Natural killer cell (primary cell): ENCODE measurements around the gene FLYWCH1. TPM values are rescaled to one million over a fixed set of nuclear protein-coding genes. Genes with fewer than 3 reads are reported as not detected.

Experiments
- ATAC-seq, 3 donors: fragments of 150-1000 bp in 2 of 3; fragments of 200-7000 bp in 1 of 3; cut with Tn5 transposase; 1 replicate in 1 of 3; 2 replicates in 2 of 3; pipeline ENCODE4 v1.10.0; 2021; ENCODE audit warnings: mild to moderate bottlenecking in 2 of 3, moderate library complexity in 2 of 3
- DNase-seq, 2 donors: peaks; one replicate each; pipeline versions ENCODE4 v3.0.0 to v3.0.0-alpha.2; 2013 to 2021; ENCODE audit warnings: mixed read lengths in 1 of 2
- H3K27ac ChIP-seq: one replicate; pipeline ENCODE4 v1.5.1; 2013; ENCODE audit warnings: mild to moderate bottlenecking, low read length
- H3K27me3 ChIP-seq: one replicate; pipeline ENCODE4 v1.6.1; 2013; ENCODE audit warnings: low read length; ENCODE audit not compliant: control insufficient read depth, insufficient read depth
- H3K36me3 ChIP-seq: one replicate; pipeline ENCODE4 v1.6.1; 2013; ENCODE audit warnings: low read length; ENCODE audit not compliant: control insufficient read depth, insufficient read depth
- H3K4me1 ChIP-seq: one replicate; pipeline ENCODE4 v1.6.1; 2013; ENCODE audit warnings: low read length; ENCODE audit not compliant: control insufficient read depth, insufficient read depth
- H3K4me3 ChIP-seq: one replicate; pipeline ENCODE4 v1.5.1; 2013; ENCODE audit warnings: low read length
- H3K9me3 ChIP-seq: one replicate; pipeline ENCODE4 v1.6.1; 2013; ENCODE audit warnings: low read length; ENCODE audit not compliant: control insufficient read depth, insufficient read depth
- H3K27ac Mint-ChIP-seq, 2 donors: one replicate each; pipeline ENCODE4 v1.8.0; 2022; ENCODE audit warnings: mild to moderate bottlenecking in 2 of 2, mixed read lengths in 2 of 2, moderate library complexity in 1 of 2
- H3K27me3 Mint-ChIP-seq, 2 donors: one replicate each; pipeline ENCODE4 v1.8.0; 2022; ENCODE audit warnings: low read depth in 2 of 2, mixed read lengths in 2 of 2
- H3K36me3 Mint-ChIP-seq: one replicate; pipeline ENCODE4 v1.8.0; 2022; ENCODE audit warnings: mixed read lengths
- H3K4me1 Mint-ChIP-seq, 2 donors: one replicate each; pipeline ENCODE4 v1.8.0; 2022; ENCODE audit warnings: mixed read lengths in 2 of 2
- H3K4me3 Mint-ChIP-seq: one replicate; pipeline ENCODE4 v1.8.0; 2022; ENCODE audit warnings: mild to moderate bottlenecking, moderate library complexity, mixed read lengths
- H3K9me3 Mint-ChIP-seq, 2 donors: one replicate each; pipeline ENCODE4 v1.8.0; 2022; ENCODE audit warnings: mixed read lengths in 2 of 2
- CTCF ChIP-seq: fragments of 200-600 bp; IDR thresholded peaks from one replicate; pipeline ENCODE4 v1.8.0; 2022; ENCODE audit warnings: antibody characterized with exemption
- WGBS: methylation state at CpG from one replicate; pipeline ENCODE4 v1.1.7; 2013; ENCODE audit warnings: missing lambda C conversion rate; ENCODE audit not compliant: insufficient coverage; 5-methylcytosine and 5-hydroxymethylcytosine counted together
- intact Hi-C: fragments of 100-400 bp; cut with micrococcal nuclease; formaldehyde crosslinking; loops from one replicate; pipeline ENCODE4 v1.14.2; 2022
- total RNA-seq, 4 donors: library from RNA; stranded (reverse); fragments of 120-200 nt in 1 of 4; gene quantifications; one replicate each; pipeline versions ENCODE4 v1.2.3 to v1.2.4, GENCODE V29; 2013 to 2022

The FLYWCH1 gene
- total RNA-seq, 3 donors from 2014 or later (not counting 1 experiment from before 2014, with no cell fraction given), result 85.1 to 148 (median 130) TPM

GRCh38 chr16:2934450-2934849, 22.7 kb downstream of the FLYWCH1 start:
- Histone ChIP-seq H3K27ac (no peak overlapping the region), H3K4me3 (no peak overlapping the region), H3K4me1 (no peaks in the 10 kb centered on the region), H3K36me3 (peaks cover 43% of the 10 kb centered on the region), H3K27me3 (no peaks in the 10 kb centered on the region), H3K9me3 (no peaks in the 10 kb centered on the region)
- TF ChIP-seq CTCF, result no peak
- Mint-ChIP-seq H3K27me3 (no peaks in the 10 kb centered on the region), H3K4me3 (no peak overlapping the region), H3K9me3 (no peaks in the 10 kb centered on the region), H3K4me1 (peaks cover 0 to 5% of the 10 kb centered on the region in 2 donors), H3K36me3 (peaks cover 6% of the 10 kb centered on the region), H3K27ac (no peak overlapping the region)
- no peak for DNase-seq
- no peak for ATAC-seq
- intact Hi-C loops, result no loop called here
- WGBS, result 92% methylated on average over 15 of the region's 15 CpGs

DNA sequence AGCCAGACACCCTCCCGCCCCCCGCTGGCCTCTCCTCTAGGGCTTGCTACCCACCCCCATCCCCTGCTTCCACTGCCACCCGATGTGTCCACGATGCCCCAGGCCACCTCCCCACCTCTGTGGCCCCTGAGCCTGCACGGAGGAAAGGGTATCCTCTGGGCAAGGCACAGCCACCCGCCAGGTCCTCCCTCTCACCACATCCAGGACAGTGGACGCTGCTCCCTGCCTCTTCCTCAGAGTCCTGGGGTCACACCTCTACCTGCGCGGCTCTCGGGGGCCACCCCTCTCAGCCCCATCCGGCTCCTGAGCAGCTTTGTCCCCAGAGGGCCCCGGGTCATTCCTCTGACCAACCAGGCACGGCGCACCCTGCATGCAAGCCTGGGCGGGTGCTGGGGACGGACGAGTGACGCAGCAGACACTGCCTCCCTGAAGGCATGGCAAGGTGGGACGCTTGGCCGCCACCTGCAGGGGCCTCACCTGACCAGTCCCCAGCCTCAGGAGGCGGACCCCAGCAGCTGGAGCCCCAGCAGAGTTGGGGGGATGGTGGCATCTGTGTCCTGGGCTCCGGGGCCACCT, 24.8 kb downstream of the FLYWCH1 start:
- no peaks in the 10 kb centered on the region for H3K9me3 Mint-ChIP-seq
- Histone ChIP-seq H3K4me3 (no peak overlapping the region), H3K9me3 (no peaks in the 10 kb centered on the region), H3K4me1 (no peaks in the 10 kb centered on the region), H3K27ac (no peak overlapping the region), H3K27me3 (no peaks in the 10 kb centered on the region), H3K36me3 (peaks cover 48% of the 10 kb centered on the region)
- TF ChIP-seq CTCF, result no peak
- H3K27me3 Mint-ChIP-seq, result no peaks in the 10 kb centered on the region
- no peak for DNase-seq
- intact Hi-C loops, result no loop called here
- peaks cover 0 to 5% of the 10 kb centered on the region in 2 donors for H3K4me1 Mint-ChIP-seq
- no peak for ATAC-seq
- no peak overlapping the region for H3K27ac Mint-ChIP-seq
- H3K4me3 Mint-ChIP-seq, result no peak overlapping the region
- WGBS, result 92% methylated on average over 22 of the region's 22 CpGs
- peaks cover 6% of the 10 kb centered on the region for H3K36me3 Mint-ChIP-seq

DNA sequence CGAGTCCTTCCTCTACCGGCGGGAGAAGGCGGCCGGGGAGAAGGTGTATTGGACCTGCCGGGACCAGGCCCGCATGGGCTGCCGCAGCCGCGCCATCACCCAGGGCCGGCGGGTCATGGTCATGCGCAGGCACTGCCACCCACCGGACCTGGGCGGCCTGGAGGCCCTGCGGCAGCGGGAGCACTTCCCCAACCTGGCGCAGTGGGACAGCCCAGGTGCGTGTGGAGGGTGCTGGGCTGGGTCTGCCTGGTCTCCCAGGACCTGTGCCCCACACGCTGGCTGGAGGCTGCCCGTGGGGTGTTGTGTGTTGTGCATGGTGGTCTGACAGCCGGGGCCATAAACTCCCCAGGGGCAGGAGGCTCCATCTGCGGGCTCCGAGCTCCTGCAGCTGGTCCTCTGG, 25.4 kb downstream of the FLYWCH1 start:
- no peak for ATAC-seq
- no peaks in the 10 kb centered on the region for H3K4me1 ChIP-seq
- peaks cover 0 to 5% of the 10 kb centered on the region in 2 donors for H3K4me1 Mint-ChIP-seq
- DNase-seq, result no peak
- WGBS, result 97% methylated on average over 24 of the region's 24 CpGs
- H3K4me3 Mint-ChIP-seq, result no peak overlapping the region
- H3K27me3 Mint-ChIP-seq, result no peaks in the 10 kb centered on the region
- no peak overlapping the region for H3K27ac ChIP-seq
- H3K9me3 ChIP-seq, result no peaks in the 10 kb centered on the region
- H3K27me3 ChIP-seq, result no peaks in the 10 kb centered on the region
- peaks cover 48% of the 10 kb centered on the region for H3K36me3 ChIP-seq
- H3K9me3 Mint-ChIP-seq, result no peaks in the 10 kb centered on the region
- H3K4me3 ChIP-seq, result no peak overlapping the region
- H3K27ac Mint-ChIP-seq, result no peak overlapping the region
- intact Hi-C loops, result no loop called here
- no peak for TF ChIP-seq CTCF
- H3K36me3 Mint-ChIP-seq, result peaks cover 6% of the 10 kb centered on the region

DNA sequence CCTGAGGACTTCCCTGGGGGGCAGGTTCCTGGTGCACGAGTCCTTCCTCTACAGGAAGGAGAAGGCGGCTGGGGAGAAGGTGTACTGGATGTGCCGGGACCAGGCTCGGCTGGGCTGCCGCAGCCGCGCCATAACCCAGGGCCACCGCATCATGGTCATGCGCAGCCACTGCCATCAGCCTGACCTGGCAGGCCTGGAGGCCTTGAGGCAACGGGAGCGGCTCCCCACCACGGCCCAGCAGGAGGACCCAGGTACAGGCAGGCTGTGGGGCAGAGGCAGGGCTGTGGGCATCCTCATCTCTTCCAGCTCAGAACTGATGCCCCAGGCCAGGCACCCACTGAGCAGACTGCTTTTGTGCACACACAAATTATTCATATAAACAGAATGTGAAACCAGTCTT, 26.5 kb downstream of the FLYWCH1 start:
- Histone ChIP-seq H3K27me3 (no peaks in the 10 kb centered on the region), H3K4me3 (no peak overlapping the region), H3K27ac (no peak overlapping the region), H3K4me1 (no peaks in the 10 kb centered on the region), H3K9me3 (no peaks in the 10 kb centered on the region), H3K36me3 (peaks cover 52% of the 10 kb centered on the region)
- DNase-seq, result no peak
- TF ChIP-seq CTCF, result no peak
- Mint-ChIP-seq H3K27ac (no peak overlapping the region), H3K4me1 (peaks cover 0 to 5% of the 10 kb centered on the region in 2 donors), H3K27me3 (no peaks in the 10 kb centered on the region), H3K36me3 (peaks cover 6% of the 10 kb centered on the region), H3K9me3 (no peaks in the 10 kb centered on the region), H3K4me3 (no peak overlapping the region)
- WGBS, result 98% methylated on average over 12 of the region's 12 CpGs
- intact Hi-C loops, result no loop called here
- ATAC-seq, result no peak
